ENCODE data around the gene ANKRD37.

Gene ANKRD37

DNA sequence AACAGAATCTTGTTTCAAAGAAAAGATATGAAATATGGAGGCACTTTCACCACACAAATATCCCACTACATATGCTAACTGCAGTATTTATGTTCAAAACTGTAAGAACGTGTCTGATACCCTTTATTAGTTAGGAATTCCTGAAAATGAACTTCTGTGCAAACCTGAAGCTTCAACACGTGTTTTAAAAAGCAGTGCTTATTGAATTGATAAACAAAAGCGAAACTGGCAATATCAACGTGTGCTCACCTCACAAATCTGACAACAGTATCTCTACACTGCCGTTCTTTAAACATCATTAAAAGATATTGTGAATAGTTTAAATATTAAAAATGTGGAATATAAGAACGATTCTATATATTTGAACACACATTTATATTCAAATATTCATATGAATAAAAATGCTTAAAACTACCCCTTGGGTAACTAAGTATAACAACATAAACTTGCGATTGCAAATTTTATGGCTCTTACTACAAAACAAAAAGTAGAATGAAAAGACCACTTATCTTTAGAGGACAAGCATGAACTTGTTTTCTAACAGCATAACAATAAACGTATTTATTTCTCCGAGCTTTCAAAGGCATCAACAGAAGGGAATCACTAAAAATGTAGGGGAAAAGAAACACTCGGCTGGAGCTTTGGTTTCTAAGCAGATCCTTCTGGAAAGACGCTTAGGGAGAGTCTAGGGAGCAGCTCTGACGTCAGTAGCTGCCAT is 1.2 kb upstream of the ANKRD37 start, which contains the start of gene LRP2BP:
LRP2BP (minus strand) TSS at position 687 of the 718 bp plus-strand sequence. CDS start 17,738 bp downstream, outside the sequence.
- TF ChIP-seq CTCF (IDR thresholded peaks at IDR 0.05) = no peak
- Histone ChIP-seq H3K36me3 (peaks cover 10 to 14% (median 12%) of the 10 kb centered on the region in 3 donors), H3K4me1 (peaks cover 0 to 34% (median 19%) of the 10 kb centered on the region in 4 donors), H3K27me3 (no peaks in the 10 kb centered on the region), H3K4me3 (peak within 1 kb of the TSS; percentile 82 to 86), H3K9me3 (no peaks in the 10 kb centered on the region), H3K27ac (peak within 1 kb of the TSS; percentile 100)
- intact Hi-C loops (cut with DNase I; ENCODE audit: low total_unique reads) = loop anchor here (5.0 kb wide), 1 partner anchor 193 kb away; the partner anchor contains the start of gene CFAP97
- DNase-seq = no peak

DNA sequence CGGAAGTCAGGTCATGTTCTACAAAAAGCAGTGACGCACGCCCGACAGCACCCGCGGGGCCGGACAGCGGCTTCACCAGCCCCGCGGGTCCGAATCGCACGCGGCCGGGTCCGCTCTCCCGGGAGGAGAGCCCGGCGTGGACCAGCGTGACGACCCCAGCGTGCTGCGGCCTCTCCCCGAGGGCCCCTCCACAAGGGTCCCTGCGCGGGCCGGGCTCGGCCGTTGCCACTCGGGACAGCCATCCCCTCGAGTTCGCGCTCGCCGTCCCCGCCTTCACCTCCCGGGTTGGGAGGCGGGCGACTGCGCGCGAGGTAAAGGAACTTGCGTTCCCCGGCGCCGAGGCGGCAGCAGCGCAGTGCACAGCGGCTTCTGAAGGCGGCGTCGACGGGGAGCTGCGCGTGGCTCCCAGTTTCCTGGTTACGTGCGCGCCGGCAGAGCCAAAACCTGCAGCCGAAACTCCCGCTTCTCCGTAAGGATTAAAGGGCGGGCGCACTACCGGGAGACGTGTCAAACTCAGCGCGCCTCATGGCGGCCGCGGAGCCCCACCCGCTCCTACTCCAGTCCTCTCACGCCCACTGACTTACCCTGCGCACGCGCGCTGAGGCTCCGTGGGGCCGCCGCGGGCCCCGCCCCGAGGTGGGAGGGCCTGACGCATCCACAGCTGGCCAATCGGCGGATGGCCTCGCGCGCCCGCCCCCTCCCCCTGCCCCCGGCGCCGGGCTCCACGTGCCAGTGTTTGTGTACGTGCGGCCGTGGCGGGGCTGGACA is 501 bp upstream of the ANKRD37 start:
- H3K4me1 ChIP-seq = peaks cover 0 to 39% (median 19%) of the 10 kb centered on the region in 4 donors
- intact Hi-C loops (cut with DNase I; ENCODE audit: low total_unique reads) = loop anchor here (5.0 kb wide), 1 partner anchor 194 kb away; the partner anchor contains the start of gene CFAP97
- TF ChIP-seq CTCF (IDR thresholded peaks at IDR 0.05) = no peak

GRCh38 chr4:185398618-185399017 is 2.0 kb downstream of the ANKRD37 start:
- intact Hi-C loops (cut with DNase I; ENCODE audit: low total_unique reads) = loop anchor here (5.0 kb wide), 1 partner anchor 196 kb away; the partner anchor contains the start of gene CFAP97
- Histone ChIP-seq H3K36me3 (peaks cover 19 to 45% (median 40%) of the 10 kb centered on the region in 3 donors), H3K27ac (peak overlapping the region; percentile 100), H3K4me1 (peaks cover 0 to 49% (median 19%) of the 10 kb centered on the region in 4 donors), H3K27me3 (no peaks in the 10 kb centered on the region), H3K9me3 (no peaks in the 10 kb centered on the region), H3K4me3 (peak overlapping the region; percentile 82 to 86)
- TF ChIP-seq CTCF (IDR thresholded peaks at IDR 0.05) = no peak
- DNase-seq = no peak

More for the DNA sequence above, 501 bp upstream of the ANKRD37 start:
- peaks cover 11 to 22% (median 17%) of the 10 kb centered on the region in 3 donors for H3K36me3 ChIP-seq
- H3K27me3 ChIP-seq = no peaks in the 10 kb centered on the region
- H3K4me3 ChIP-seq = peak overlapping the region; percentile 82 to 86
- no peaks in the 10 kb centered on the region for H3K9me3 ChIP-seq
- H3K27ac ChIP-seq = peak overlapping the region; percentile 100
- DNase-seq = peak; percentile 96 to 100

- intact Hi-C loops (cut with DNase I; ENCODE audit: low total_unique reads) = loop anchor here (5.0 kb wide), 1 partner anchor 197 kb away; the partner anchor contains the start of gene CFAP97
These were observed 2.8 kb downstream of the ANKRD37 start for GRCh38 chr4:185399466-185399865.

More at GRCh38 chr4:185399466-185399865, 2.8 kb downstream of the ANKRD37 start:
- TF ChIP-seq CTCF (IDR thresholded peaks at IDR 0.05) = no peak
- Histone ChIP-seq H3K27ac (peak overlapping the region; percentile 100), H3K4me3 (peak overlapping the region; percentile 18 to 86), H3K9me3 (no peaks in the 10 kb centered on the region), H3K36me3 (peaks cover 19 to 54% (median 45%) of the 10 kb centered on the region in 3 donors), H3K4me1 (peaks cover 0 to 45% (median 19%) of the 10 kb centered on the region in 4 donors), H3K27me3 (no peaks in the 10 kb centered on the region)
- DNase-seq = no peak
